A673 (cell line): ENCODE results near the gene ATP9A. TPM values are rescaled to one million over a fixed set of nuclear protein-coding genes. Genes with fewer than 3 reads are reported as not detected.

Experiments used
- BruUV-seq: library from RNA; stranded (reverse); fragments of 400-500 nt; replicated peaks from 2 replicates; lab custom pipeline; 2021; lab: Mats Ljungman, UMichigan
- CTCF ChIA-PET: fragments of 300-600 bp; sonication (Branson Sonifier 250); formaldehyde crosslinking; loops from one replicate; lab custom pipeline; 2022; ENCODE audit warnings: antibody characterized with exemption; lab: Charles Lee
- POLR2A ChIA-PET: fragments of 300-600 bp; sonication (Branson Sonifier 250); formaldehyde crosslinking; loops from one replicate; lab custom pipeline; 2022; ENCODE audit warnings: antibody characterized with exemption; ENCODE audit not compliant: low non-redundant PET; lab: Charles Lee
- DNase-seq: peaks from one replicate; pipeline ENCODE4 v3.0.0-alpha.2; 2015; ENCODE audit warnings: low spot score
- H3K27ac ChIP-seq: fragments of 200-600 bp; sonication (generic); 2 replicates; pipeline ENCODE4 v1.5.1; 2016; ENCODE audit warnings: mixed run types, low read depth, mild to moderate bottlenecking, mixed read lengths, antibody characterized with exemption, low read length; ENCODE audit not compliant: poor library complexity, severe bottlenecking
- H3K27me3 ChIP-seq: fragments of 200-600 bp; sonication (generic); replicated peaks from 2 replicates; pipeline ENCODE4 v1.6.1; 2017; ENCODE audit warnings: mixed run types, low read depth, mild to moderate bottlenecking, mixed read lengths, antibody characterized with exemption, low read length; ENCODE audit not compliant: insufficient read depth, poor library complexity
- H3K36me3 ChIP-seq: fragments of 200-600 bp; sonication (generic); 2 replicates; pipeline ENCODE4 v1.6.1; 2016; ENCODE audit warnings: mixed run types, mild to moderate bottlenecking, mixed read lengths, antibody characterized with exemption, low read length; ENCODE audit not compliant: insufficient read depth, poor library complexity, severe bottlenecking
- H3K4me1 ChIP-seq: fragments of 200-600 bp; sonication (generic); 2 replicates; pipeline ENCODE4 v1.6.1; 2017; ENCODE audit warnings: mixed run types, mild to moderate bottlenecking, mixed read lengths, antibody characterized with exemption, low read length; ENCODE audit not compliant: insufficient read depth, poor library complexity, severe bottlenecking
- H3K4me3 ChIP-seq: fragments of 200-600 bp; sonication (generic); 2 replicates; pipeline ENCODE4 v1.5.1; 2016; ENCODE audit warnings: low read depth, mixed run types, mild to moderate bottlenecking, mixed read lengths, low read length; ENCODE audit not compliant: poor library complexity, severe bottlenecking
- H3K9me3 ChIP-seq: fragments of 200-600 bp; sonication (generic); 2 replicates; pipeline ENCODE4 v1.6.1; 2016; ENCODE audit warnings: mixed run types, low read depth, mild to moderate bottlenecking, mixed read lengths, antibody characterized with exemption, low read length; ENCODE audit not compliant: poor library complexity, severe bottlenecking
- CTCF ChIP-seq: fragments of 300-800, 200-600 bp; sonication (generic); conservative IDR thresholded peaks from 2 replicates; pipeline ENCODE4 v1.5.1; 2017; ENCODE audit warnings: low read depth, mild to moderate bottlenecking, antibody characterized with exemption, low read length, moderate library complexity, mixed read lengths
- EZH2 ChIP-seq: fragments of 200-600 bp; sonication (generic); IDR thresholded peaks from 2 replicates; pipeline ENCODE4 v1.6.1; 2017; ENCODE audit warnings: borderline replicate concordance, low read depth, mild to moderate bottlenecking, mixed read lengths, antibody characterized with exemption, low read length; ENCODE audit not compliant: poor library complexity, severe bottlenecking
- intact Hi-C: fragments of 100-400 bp; cut with micrococcal nuclease; formaldehyde crosslinking; loops from one replicate; pipeline ENCODE4 v1.10.0; 2022; ENCODE audit not compliant: unreplicated experiment
- total RNA-seq: library from RNA; stranded (reverse); gene quantifications from 2 replicates; pipeline ENCODE4 v1.2.3, GENCODE V29; 2021

ATP9A gene
- total RNA-seq, 1 experiment from 2014 or later = 31.2 TPM

DNA sequence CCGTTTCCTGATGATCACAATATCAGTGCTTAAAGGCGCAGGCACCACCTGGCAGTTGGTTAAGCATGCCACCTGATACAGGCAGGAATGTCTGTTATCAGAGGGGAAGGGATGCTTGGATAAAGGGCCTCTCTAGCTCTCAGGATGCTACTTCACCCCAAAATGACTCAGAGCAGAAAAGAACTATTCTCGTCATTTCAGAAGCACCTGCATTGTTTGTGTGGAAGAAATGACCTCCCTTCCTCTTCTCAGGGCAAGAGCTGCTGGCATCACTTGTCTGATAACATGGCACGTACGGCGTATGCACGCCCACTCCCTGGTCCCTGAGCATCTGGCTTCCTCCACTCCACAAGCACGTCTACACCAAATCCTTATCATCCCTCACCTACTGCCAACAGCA lies 47.3 kb downstream of the ATP9A start:
- no peaks in the 10 kb centered on the region for H3K27me3 ChIP-seq
- CTCF ChIA-PET = no interaction called here
- BruUV-seq = no TSS peak
- H3K9me3 ChIP-seq = no peaks in the 10 kb centered on the region
- no peak overlapping the region for H3K27ac ChIP-seq
- no peak overlapping the region for H3K4me3 ChIP-seq
- intact Hi-C loops = no loop called here
- POLR2A ChIA-PET = no interaction called here
- no peaks in the 10 kb centered on the region for H3K36me3 ChIP-seq
- DNase-seq = no peak
- TF ChIP-seq CTCF = no peak
- H3K4me1 ChIP-seq = peaks cover 4% of the 10 kb centered on the region

DNA sequence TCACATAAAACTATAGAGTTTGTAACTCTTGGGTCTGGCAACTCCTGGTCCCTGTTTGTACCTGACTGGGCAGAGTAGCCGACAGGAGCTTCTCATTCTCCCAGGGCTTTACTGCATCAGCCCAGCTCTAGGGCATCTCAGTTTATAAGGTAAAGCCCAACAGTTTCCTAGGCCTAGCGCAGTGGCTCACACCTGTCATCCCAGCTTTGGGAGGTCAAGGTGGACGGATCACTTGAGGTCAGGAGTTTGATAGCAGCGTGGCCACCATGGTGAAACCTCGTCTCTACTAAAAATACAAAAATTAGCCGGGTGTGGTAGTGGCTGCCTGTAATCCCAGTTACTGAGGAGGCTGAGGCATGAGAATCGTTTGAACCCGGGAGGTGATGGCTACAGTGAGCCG lies 47.8 kb downstream of the ATP9A start:
- TF ChIP-seq EZH2 = no peak
- no peak for TF ChIP-seq CTCF
- Histone ChIP-seq H3K27ac (no peak overlapping the region), H3K4me3 (no peak overlapping the region), H3K4me1 (peaks cover 9% of the 10 kb centered on the region), H3K36me3 (no peaks in the 10 kb centered on the region), H3K27me3 (no peaks in the 10 kb centered on the region), H3K9me3 (no peaks in the 10 kb centered on the region)
- no peak for DNase-seq
- ChIA-PET CTCF (no interaction called here), POLR2A (no interaction called here)
- intact Hi-C loops = no loop called here
- BruUV-seq = no TSS peak

DNA sequence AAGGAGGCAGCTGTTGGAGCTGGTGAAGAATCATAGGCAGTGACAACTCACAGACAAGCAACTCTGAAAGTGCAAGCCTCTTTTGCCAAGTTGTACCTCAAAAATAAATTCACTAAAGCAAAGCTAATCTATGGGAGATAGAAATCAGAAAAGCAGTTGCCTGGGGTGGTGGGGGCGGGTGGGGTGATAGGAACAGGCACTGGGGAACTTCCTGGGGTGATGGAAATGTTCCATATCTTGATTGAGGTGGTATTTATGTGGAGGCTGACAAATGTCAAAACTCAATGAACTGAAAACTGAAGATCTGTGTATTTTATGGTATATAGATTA lies 52.4 kb downstream of the ATP9A start:
- BruUV-seq = no TSS peak
- peaks cover 24% of the 10 kb centered on the region for H3K4me1 ChIP-seq
- intact Hi-C loops = no loop called here
- no peak for DNase-seq
- no peaks in the 10 kb centered on the region for H3K36me3 ChIP-seq
- TF ChIP-seq CTCF (no peak), EZH2 (no peak)
- CTCF ChIA-PET = no interaction called here
- no peaks in the 10 kb centered on the region for H3K9me3 ChIP-seq
- no peak overlapping the region for H3K4me3 ChIP-seq
- POLR2A ChIA-PET = no interaction called here
- H3K27ac ChIP-seq = peak overlapping the region; percentile 35
- H3K27me3 ChIP-seq = no peaks in the 10 kb centered on the region
